ENCODE data around the gene PVALEF.
"Not testable (repeated sequence)": the region's sequence is repeated elsewhere in the genome, so short reads cannot be mapped to it uniquely, and the experiment has no call there.

Gene PVALEF

GRCh38 chr17:81143717-81144422, 21.4 kb upstream of the PVALEF start:
- DNase-seq (ENCODE audit: low read depth in 1 of 2, low spot score in 1 of 2): no peak

GRCh38 chr17:81144423-81144781, 20.9 kb upstream of the PVALEF start:
- no peak for DNase-seq (ENCODE audit: low read depth in 1 of 2, low spot score in 1 of 2)

- DNase-seq (ENCODE audit: low read depth in 1 of 2, low spot score in 1 of 2): not testable (repeated sequence)
Observed at GRCh38 chr17:81146208-81146607, 19.1 kb upstream of the PVALEF start.

GRCh38 chr17:81147701-81148100, 17.6 kb upstream of the PVALEF start:
- DNase-seq (ENCODE audit: low read depth in 1 of 2, low spot score in 1 of 2): no peak

- no peak for DNase-seq (ENCODE audit: low read depth in 1 of 2, low spot score in 1 of 2)
Observed at GRCh38 chr17:81148571-81148970, 16.7 kb upstream of the PVALEF start.

GRCh38 chr17:81148986-81149533, 16.2 kb upstream of the PVALEF start:
- DNase-seq (ENCODE audit: low read depth in 1 of 2, low spot score in 1 of 2): no peak

- no peak for DNase-seq (ENCODE audit: low read depth in 1 of 2, low spot score in 1 of 2)
Observed at GRCh38 chr17:81150377-81151077, 14.8 kb upstream of the PVALEF start.

- no peak for DNase-seq (ENCODE audit: low read depth in 1 of 2, low spot score in 1 of 2)
Observed at GRCh38 chr17:81151278-81151677, 14.0 kb upstream of the PVALEF start.

GRCh38 chr17:81152288-81152828, 12.9 kb upstream of the PVALEF start:
- no peak for DNase-seq (ENCODE audit: low read depth in 1 of 2, low spot score in 1 of 2)

- no peak for DNase-seq (ENCODE audit: low read depth in 1 of 2, low spot score in 1 of 2)
Observed at GRCh38 chr17:81153340-81153803, 11.9 kb upstream of the PVALEF start.

- not testable (repeated sequence) for DNase-seq (ENCODE audit: low read depth in 1 of 2, low spot score in 1 of 2)
Observed at GRCh38 chr17:81154016-81154415, 11.3 kb upstream of the PVALEF start.

- no peak for DNase-seq (ENCODE audit: low read depth in 1 of 2, low spot score in 1 of 2)
Observed at GRCh38 chr17:81154961-81155360, 10.3 kb upstream of the PVALEF start.

GRCh38 chr17:81156866-81157805, 8.2 kb upstream of the PVALEF start:
- DNase-seq (ENCODE audit: low read depth in 1 of 2, low spot score in 1 of 2): no peak

GRCh38 chr17:81157848-81158687, 7.2 kb upstream of the PVALEF start:
- DNase-seq (ENCODE audit: low read depth in 1 of 2, low spot score in 1 of 2): no peak

GRCh38 chr17:81158688-81159590, 6.4 kb upstream of the PVALEF start:
- DNase-seq (ENCODE audit: low read depth in 1 of 2, low spot score in 1 of 2): no peak

GRCh38 chr17:81159611-81160265, 5.6 kb upstream of the PVALEF start:
- DNase-seq (ENCODE audit: low read depth in 1 of 2, low spot score in 1 of 2): no peak

- no peak for DNase-seq (ENCODE audit: low read depth in 1 of 2, low spot score in 1 of 2)
Observed at GRCh38 chr17:81160306-81160705, 5.0 kb upstream of the PVALEF start.

GRCh38 chr17:81160747-81161453, 4.4 kb upstream of the PVALEF start:
- DNase-seq (ENCODE audit: low read depth in 1 of 2, low spot score in 1 of 2): no peak

Data from stimulated activated CD4-positive, alpha-beta T cell treated with anti-CD3 and anti-CD28 coated beads, Interleukin-15, amount 100 ng/mL, for 1 hour (primary cell).